Measurements from ENCODE around the gene CNKSR3.

DNA sequence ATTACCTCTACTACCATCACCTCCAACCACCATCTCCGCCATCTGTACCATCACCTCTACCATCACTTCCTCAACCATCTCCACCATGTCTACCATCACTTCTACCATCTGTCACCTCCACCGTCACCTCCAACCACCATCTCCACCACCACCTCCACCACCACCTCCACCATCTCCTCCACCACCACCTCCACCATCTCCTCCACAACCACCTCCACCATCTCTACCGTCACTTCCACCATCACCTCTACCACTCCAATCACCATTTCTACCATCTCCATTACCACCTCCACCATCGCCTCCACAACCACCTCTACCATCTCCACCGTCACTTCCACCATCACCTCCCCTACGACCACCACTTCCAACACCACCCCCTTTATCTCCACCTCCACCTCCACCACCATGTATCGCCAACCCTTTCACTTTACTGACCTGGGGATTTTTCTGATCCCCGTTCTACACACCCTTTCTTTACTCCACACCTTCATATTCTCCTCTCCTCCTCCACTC, 156.2 kb downstream of the CNKSR3 start:
- TF ChIP-seq POLR2AphosphoS5 (IDR thresholded peaks at IDR 0.05): no peak
- TF ChIP-seq CTCF (IDR thresholded peaks at IDR 0.05): no peak
- no peak for TF ChIP-seq POLR2A (IDR thresholded peaks at IDR 0.05; ENCODE audit: low read depth)
